ENCODE measurements around the gene ANAPC15.

ANAPC15 gene

GRCh38 chr11:72102946-72103753 is 9.3 kb downstream of the ANAPC15 start, which contains the start of gene LAMTOR1:
TSS of gene LAMTOR1 (minus strand) at chr11:72103297. CDS start at chr11:72103224, 73 bp downstream.
- H3K4me3 ChIP-seq (ENCODE audit: insufficient read depth, low read length, poor library complexity, severe bottlenecking), result peak within 1 kb of the TSS; percentile 97
- no peaks in the 10 kb centered on the region for H3K27me3 ChIP-seq (ENCODE audit: low read length)
- H3K27ac ChIP-seq (ENCODE audit: low read depth, low read length), result peak within 1 kb of the TSS; percentile 76
- H3K36me3 ChIP-seq (ENCODE audit: low read length), result no peaks in the 10 kb centered on the region
- no peaks in the 10 kb centered on the region for H4K20me1 ChIP-seq (ENCODE audit: low read depth, low read length)
- H3K4me2 ChIP-seq (ENCODE audit: low read depth, low read length, poor library complexity, severe bottlenecking), result peak within 1 kb of the TSS; percentile 79
- peak within 1 kb of the TSS; percentile 96 for H3K9ac ChIP-seq (ENCODE audit: low read length)
- H3K79me2 ChIP-seq (ENCODE audit: insufficient read depth, low read length), result peaks cover 38% of the 10 kb centered on the region
- TF ChIP-seq CTCF (IDR thresholded peaks at IDR 0.05; ENCODE audit: insufficient read depth, low read length, poor library complexity, severe bottlenecking), result no peak
- peak within 1 kb of the TSS; percentile 28 for H2AFZ ChIP-seq (ENCODE audit: low read depth, low read length, severe bottlenecking)
- no peaks in the 10 kb centered on the region for H3F3A ChIP-seq (ENCODE audit: insufficient read depth)
- no peaks in the 10 kb centered on the region for H3K9me2 ChIP-seq (replicated peaks; ENCODE audit: insufficient read depth, low read length)
- no peaks in the 10 kb centered on the region for H3K9me3 ChIP-seq (ENCODE audit: insufficient read depth, low read length)

- Histone ChIP-seq H4K20me1 (ENCODE audit: low read depth, low read length) (no peaks in the 10 kb centered on the region), H3K9me3 (ENCODE audit: insufficient read depth, low read length) (no peaks in the 10 kb centered on the region), H3K36me3 (ENCODE audit: low read length) (no peaks in the 10 kb centered on the region), H3K27ac (ENCODE audit: low read depth, low read length) (peak overlapping the region; percentile 76), H3K9ac (ENCODE audit: low read length) (peak overlapping the region; percentile 96), H3F3A (ENCODE audit: insufficient read depth) (no peaks in the 10 kb centered on the region), H3K27me3 (ENCODE audit: low read length) (no peaks in the 10 kb centered on the region), H3K4me2 (ENCODE audit: low read depth, low read length, poor library complexity, severe bottlenecking) (peak overlapping the region; percentile 79), H3K79me2 (ENCODE audit: insufficient read depth, low read length) (peaks cover 38% of the 10 kb centered on the region), H2AFZ (ENCODE audit: low read depth, low read length, severe bottlenecking) (peak overlapping the region; percentile 28), H3K4me3 (ENCODE audit: insufficient read depth, low read length, poor library complexity, severe bottlenecking) (peak overlapping the region; percentile 97), H3K9me2 (replicated peaks; ENCODE audit: insufficient read depth, low read length) (no peaks in the 10 kb centered on the region)
- TF ChIP-seq EZH2phosphoT487 (conservative IDR thresholded peaks at IDR 0.05; ENCODE audit: low read length), result no peak
- no peak for TF ChIP-seq CTCF (IDR thresholded peaks at IDR 0.05; ENCODE audit: insufficient read depth, low read length, poor library complexity, severe bottlenecking)
Measured at GRCh38 chr11:72102631-72102945, 9.9 kb downstream of the ANAPC15 start.

GRCh38 chr11:72102162-72102561 is 10.3 kb downstream of the ANAPC15 start:
- peak overlapping the region; percentile 97 for H3K4me3 ChIP-seq (ENCODE audit: insufficient read depth, low read length, poor library complexity, severe bottlenecking)
- H3K9ac ChIP-seq (ENCODE audit: low read length), result peak overlapping the region; percentile 96
- H4K20me1 ChIP-seq (ENCODE audit: low read depth, low read length), result no peaks in the 10 kb centered on the region
- no peaks in the 10 kb centered on the region for H3K9me2 ChIP-seq (replicated peaks; ENCODE audit: insufficient read depth, low read length)
- no peaks in the 10 kb centered on the region for H3K27me3 ChIP-seq (ENCODE audit: low read length)
- H2AFZ ChIP-seq (ENCODE audit: low read depth, low read length, severe bottlenecking), result no peak overlapping the region
- peaks cover 38% of the 10 kb centered on the region for H3K79me2 ChIP-seq (ENCODE audit: insufficient read depth, low read length)
- no peaks in the 10 kb centered on the region for H3K9me3 ChIP-seq (ENCODE audit: insufficient read depth, low read length)
- TF ChIP-seq CTCF (IDR thresholded peaks at IDR 0.05; ENCODE audit: insufficient read depth, low read length, poor library complexity, severe bottlenecking) (no peak), EZH2phosphoT487 (conservative IDR thresholded peaks at IDR 0.05; ENCODE audit: low read length) (no peak)
- H3K36me3 ChIP-seq (ENCODE audit: low read length), result no peaks in the 10 kb centered on the region
- no peaks in the 10 kb centered on the region for H3F3A ChIP-seq (ENCODE audit: insufficient read depth)
- H3K27ac ChIP-seq (ENCODE audit: low read depth, low read length), result peak overlapping the region; percentile 76
- peak overlapping the region; percentile 79 for H3K4me2 ChIP-seq (ENCODE audit: low read depth, low read length, poor library complexity, severe bottlenecking)

Data from SU-DHL-6 (cell line).